ENCODE results near the gene PHLPP2.
"Not testable (repeated sequence)": the region's sequence is repeated elsewhere in the genome, so short reads cannot be mapped to it uniquely, and the experiment has no call there.

PHLPP2 gene

DNA sequence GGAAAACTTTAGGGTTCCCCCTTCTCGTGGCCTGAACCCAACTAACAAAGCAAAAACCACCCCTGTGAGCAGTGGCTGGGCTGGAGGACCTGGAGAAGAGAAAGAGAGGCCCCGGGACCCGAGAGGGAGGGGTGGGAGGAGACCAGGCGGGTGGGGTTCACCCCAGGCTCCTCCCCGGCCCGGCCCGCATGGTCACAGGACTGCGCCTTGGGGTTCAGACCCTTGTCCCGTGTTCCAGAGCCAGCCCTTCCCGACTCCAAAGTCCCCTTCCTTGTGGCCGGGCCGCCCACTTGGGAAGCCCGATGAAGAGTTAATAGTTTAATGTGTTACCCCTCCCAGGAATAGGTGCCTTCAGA is 97.7 kb downstream of the PHLPP2 start:
- in situ Hi-C loops (cut with HindIII; ENCODE audit: low sequenced_read_pairs): no loop called here

DNA sequence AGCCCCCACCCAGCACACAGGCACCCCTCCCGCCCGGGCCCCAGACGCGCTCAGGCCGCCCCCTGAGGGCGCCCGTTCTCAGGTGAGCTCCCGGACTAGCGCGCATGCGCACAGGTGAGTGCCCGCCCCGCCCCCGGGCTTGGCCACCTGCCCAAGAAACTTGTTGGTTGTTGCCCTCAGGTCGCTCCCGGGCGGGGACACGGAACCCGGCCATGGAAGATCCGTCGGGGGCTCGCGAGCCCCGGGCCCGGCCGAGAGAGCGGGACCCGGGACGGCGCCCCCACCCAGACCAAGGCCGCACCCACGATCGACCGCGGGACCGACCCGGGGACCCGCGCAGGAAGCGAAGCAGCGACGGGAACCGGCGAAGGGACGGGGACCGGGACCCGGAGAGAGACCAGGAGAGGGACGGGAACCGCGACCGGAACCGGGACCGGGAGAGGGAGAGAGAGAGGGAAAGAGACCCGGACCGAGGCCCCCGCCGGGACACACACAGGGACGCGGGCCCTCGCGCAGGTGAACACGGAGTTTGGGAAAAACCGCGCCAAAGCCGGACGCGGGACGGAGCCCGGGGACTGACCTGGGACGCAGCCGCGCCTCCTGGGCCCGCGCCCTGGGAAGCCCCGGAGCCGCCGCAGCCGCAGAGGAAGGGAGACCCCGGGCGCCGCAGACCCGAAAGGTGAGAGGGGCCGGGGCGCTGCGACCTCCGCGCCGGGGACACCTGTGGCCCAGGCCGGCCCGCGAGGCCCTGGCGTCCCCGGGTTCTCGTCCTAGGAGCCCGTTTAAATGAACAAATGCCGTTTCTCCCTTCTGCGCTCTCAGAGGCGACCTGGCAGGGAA is 98.3 kb downstream of the PHLPP2 start, which contains the start of gene MARVELD3:
TSS of gene MARVELD3 (plus strand) at position 167 of the 840 bp plus-strand sequence. CDS start at position 213, 46 bp downstream.
- in situ Hi-C loops (cut with HindIII; ENCODE audit: low sequenced_read_pairs): no loop called here

DNA sequence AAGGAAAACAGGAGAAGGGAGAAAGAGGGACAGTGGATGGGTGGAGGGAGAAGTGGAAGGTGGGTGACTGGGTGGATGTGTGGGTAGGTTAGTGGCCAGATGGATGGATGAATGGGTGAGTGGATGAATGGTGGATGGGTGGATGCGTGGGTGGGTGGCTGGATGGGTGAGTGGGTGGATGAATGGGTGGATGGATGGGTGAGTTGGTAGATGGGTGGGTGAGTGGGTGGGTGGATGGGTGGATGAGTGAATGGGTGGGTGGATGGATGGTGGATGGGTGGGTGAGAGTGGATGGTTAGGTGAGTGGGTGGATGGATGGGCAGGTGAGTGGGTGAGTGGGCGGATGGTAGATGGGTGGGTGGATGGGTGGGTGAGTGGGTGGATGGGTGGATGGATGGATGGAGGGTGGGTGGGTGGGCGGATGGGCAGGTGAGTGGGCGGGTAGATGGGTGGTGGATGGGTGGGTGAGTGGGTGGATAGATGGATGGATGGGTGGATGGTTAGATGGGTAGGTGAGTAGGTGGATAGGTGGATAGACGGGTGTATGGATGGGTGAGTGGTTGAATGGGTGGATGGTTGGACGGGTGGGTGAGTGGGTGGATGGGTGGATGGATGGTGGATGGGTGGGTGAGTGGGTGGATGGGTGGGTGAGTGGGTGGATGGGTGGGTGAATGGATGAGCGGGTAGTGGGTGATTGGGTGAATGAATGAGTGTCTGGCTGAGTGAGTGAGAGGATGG is 99.2 kb downstream of the PHLPP2 start:
- in situ Hi-C loops (cut with HindIII; ENCODE audit: low sequenced_read_pairs): no loop called here

DNA sequence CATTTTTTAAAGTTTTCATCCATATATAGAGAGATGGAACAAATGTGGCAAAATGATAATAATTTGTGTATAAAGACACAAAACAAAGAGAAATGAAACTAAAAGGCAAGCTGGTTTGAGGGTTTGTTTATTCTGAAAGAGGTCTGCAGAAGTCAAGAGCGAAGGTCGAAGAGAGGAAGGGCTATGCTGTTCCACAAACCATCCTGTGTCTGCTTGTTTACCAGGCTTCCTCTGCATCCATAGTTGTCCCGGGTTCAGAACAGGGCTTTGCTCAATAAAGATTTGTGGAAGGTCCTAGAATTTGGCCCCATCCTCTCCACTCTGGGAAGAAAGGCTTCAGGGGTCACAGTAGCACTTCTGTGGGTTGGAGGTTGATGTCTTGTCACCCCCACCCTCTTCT is 100.9 kb downstream of the PHLPP2 start:
- in situ Hi-C loops (cut with HindIII; ENCODE audit: low sequenced_read_pairs): no loop called here

DNA sequence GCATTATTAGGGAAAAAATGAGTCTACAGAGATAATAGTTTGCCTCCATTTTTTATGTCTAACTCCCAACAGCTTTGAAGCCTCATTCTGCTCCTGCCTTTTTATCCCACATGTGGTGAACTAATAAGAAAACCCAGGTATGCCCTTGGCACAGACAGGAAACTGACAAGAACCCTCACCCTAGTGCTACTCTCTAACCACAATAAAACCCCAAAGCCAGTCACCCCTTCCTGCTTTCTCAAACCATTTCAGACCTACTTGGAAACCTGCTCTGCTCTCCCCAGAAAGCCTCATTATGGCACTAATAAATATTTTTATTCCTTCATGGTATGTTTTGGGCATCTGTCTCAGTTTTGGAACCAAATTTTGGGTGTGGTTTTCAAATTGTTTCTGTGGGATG is 102.4 kb downstream of the PHLPP2 start:
- in situ Hi-C loops (cut with HindIII; ENCODE audit: low sequenced_read_pairs): no loop called here

DNA sequence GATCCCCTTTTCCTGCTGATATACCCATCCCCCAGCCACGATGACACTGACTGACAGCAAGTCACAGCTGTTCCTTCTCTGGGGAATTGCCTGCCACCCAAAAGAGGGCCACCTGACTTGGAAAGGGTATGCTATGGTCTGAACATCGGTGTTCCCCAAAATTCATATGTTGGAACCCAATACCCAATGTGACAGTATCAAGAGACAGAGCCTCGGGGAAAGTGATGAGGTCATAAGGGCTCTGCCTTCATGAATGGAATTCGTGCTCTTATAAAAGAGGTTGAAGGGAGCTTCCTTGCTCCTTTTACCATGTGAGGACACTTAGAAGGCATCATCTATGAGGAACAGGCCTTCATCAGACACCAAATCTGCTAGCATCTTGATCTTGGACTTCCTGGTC is 106.1 kb downstream of the PHLPP2 start:
- in situ Hi-C loops (cut with HindIII; ENCODE audit: low sequenced_read_pairs): no loop called here

DNA sequence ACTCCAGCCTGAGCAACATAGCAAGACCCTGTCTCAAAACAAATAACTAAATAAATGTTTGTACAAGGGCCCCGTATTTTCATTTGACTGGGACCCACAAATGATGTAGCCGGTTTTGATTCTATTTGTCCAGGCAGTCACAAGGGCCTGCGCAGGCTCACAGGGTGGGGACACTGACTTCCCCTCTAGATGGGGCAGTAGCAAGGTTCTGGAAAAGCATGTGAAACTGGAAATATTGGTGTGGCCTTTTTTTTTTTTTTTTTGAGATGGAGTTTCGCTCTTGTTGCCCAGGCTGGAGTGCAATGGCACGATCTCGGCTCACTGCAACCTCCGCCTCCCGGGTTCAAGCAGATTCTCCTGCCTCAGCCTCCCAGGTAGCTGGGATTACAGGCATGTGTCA is 109.5 kb downstream of the PHLPP2 start:
- in situ Hi-C loops (cut with HindIII; ENCODE audit: low sequenced_read_pairs): not testable (repeated sequence)

DNA sequence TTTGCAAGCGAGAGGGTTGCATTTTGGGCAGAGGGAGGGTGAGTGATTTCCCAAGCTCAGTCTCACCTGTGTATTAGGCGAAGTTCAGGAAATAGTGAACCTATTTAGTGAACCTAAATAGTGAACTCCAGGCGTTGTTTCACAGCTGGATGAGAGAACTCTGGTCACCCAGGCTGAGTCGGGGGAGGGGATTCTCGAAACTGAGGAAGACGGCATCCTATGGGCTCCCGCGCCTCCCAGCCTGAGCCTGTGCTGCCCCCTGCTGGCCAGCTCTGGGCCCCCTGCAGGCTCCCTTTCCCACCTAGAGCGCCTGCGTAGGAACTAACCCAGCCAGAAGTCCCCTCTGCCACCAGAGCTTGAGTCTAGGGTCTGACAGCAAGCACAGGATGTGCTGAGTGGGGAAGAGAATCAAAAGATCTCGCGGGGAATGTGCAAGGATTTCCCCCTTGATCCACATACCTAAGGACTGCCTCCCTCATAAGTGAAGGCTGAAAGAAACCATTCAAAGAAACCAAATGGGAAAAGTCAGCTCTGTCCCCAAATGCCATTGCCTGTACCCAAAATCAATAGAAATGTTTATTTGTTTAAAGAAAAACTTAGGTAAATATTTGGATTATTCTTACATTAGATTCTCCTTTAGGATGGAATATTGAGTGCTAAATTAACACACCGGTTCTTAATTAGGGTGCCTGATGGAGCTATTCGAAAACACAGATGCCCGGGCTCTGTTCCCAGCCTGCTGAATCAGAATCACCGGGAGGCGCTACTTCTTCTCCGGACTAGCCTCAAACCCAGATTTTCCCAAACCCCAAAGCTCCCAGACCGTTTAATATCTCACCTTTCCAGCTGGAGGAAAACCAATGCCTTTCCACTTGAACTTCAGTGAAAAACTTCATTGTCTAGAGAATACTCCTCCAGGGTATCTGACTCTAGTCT is 113.3 kb downstream of the PHLPP2 start:
- in situ Hi-C loops (cut with HindIII; ENCODE audit: low sequenced_read_pairs): no loop called here

DNA sequence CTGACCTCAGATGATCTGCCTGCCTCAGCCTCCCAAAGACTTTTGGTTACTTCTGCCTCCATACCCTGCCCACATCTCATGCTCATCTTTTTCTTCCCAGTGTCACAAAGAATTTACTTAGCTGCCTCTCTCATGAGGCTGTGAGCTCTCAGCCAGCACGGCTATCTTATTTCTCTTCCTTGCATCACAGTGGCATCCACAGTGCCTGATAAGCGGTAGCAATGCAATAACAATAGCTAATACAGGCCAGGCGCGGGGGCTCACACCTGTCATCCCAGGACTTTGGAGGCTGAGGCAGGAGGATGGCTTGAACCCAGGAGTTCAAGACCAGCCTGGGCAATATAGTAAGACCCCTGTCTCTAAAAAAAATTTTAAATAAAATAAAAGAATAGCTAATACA is 114.1 kb downstream of the PHLPP2 start:
- in situ Hi-C loops (cut with HindIII; ENCODE audit: low sequenced_read_pairs): no loop called here

DNA sequence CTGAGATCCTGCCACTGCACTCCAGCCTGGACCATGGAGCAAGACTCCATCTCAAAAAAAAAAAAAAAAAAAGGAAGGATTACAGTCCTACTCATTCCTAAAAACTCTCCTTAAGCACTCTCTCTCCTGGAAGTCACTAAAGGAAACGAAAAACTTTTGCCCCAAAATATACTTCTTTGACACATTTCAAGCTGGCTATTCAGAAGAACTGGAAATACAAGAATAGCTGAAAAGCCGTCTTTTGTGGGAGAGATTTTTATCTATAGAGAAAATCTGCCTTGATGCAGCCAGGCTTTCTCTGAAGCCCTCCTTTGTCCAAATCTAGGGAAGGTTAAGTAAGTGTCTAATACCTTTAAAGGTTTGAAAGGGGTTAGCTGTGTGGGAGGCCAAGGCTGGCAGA is 115.4 kb downstream of the PHLPP2 start:
- in situ Hi-C loops (cut with HindIII; ENCODE audit: low sequenced_read_pairs): no loop called here

DNA sequence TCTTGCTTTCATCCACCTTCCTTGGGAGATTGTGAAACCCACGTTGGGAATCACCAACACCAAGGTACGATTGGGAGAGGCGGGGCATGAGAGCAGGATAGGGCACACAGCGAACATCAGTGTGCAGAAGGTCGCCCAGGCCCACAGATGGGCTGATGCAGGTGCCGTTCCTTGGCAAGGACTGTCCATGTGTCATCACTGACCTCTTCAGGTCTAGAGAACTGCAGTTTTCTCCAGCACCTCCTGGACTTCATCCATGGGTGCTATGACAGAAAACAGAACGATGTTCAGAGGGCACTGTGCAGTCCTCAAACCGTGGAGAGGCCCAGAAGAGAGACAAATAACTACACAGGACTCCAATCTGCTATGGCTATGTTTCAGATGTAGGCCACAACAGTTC is 123.7 kb downstream of the PHLPP2 start:
- in situ Hi-C loops (cut with HindIII; ENCODE audit: low sequenced_read_pairs): no loop called here

DNA sequence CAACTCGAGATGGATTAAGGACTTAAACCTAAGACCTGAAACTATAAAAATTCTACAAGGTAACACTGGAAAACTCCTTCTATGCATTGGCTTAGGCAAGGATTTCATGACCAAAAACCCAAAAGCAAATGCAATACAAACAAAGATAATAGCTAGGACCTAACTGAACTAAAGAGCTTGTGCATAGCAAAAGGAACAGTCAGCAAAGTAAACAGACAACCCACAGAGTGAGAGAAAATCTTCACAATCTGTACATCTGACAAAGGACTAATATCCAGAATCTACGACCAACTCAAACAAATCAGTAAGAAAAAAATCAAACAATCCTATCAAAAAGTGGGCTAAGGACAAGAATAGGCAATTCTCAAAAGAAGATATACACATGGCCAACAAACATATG is 126.1 kb downstream of the PHLPP2 start:
- in situ Hi-C loops (cut with HindIII; ENCODE audit: low sequenced_read_pairs): not testable (repeated sequence)

DNA sequence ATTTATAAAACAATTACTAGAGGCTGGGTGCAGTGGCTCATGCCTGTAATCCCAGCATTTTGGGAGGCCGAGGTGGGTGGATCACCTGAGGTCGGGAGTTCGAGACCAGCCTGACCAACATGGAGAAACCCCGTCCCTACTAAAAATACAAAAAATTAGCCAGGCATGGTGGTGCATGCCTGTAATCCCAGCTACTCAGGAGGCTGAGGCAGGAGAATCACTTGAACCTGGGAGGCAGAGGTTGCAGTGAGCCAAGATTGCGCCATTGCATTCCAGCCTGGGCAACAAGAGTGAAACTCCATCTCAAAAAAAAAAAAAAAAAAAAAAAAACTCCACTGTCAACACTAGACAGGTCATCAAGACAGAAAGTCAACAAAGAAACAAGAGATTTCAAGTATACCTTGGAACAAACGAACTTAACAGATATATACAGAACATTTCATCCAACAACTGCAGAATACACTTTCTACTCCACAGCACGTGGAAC is 129.1 kb downstream of the PHLPP2 start:
- in situ Hi-C loops (cut with HindIII; ENCODE audit: low sequenced_read_pairs): not testable (repeated sequence)

Data from endothelial cell of hepatic sinusoid (primary cell).